Duodenal mucosa (tissue), 2 donors: Measurements from ENCODE around the gene DPYSL5.

Experiments
- H3K27ac ChIP-seq: one replicate; pipeline ENCODE4 v1.7.0; 2013; ENCODE audit warnings: low read depth, low read length
- H3K27me3 ChIP-seq, 2 donors: one replicate each; pipeline ENCODE4 v1.7.0; 2013; ENCODE audit warnings: low read length in 2 of 2, control low read depth in 1 of 2; ENCODE audit not compliant: insufficient read depth in 2 of 2, control insufficient read depth in 1 of 2
- H3K36me3 ChIP-seq, 2 donors: one replicate each; pipeline ENCODE4 v1.7.0; 2013; ENCODE audit warnings: low read length in 2 of 2, control low read depth in 1 of 2; ENCODE audit not compliant: insufficient read depth in 2 of 2, control insufficient read depth in 1 of 2
- H3K4me1 ChIP-seq, 2 donors: one replicate each; pipeline ENCODE4 v1.7.0; 2013; ENCODE audit warnings: low read length in 2 of 2, control low read depth in 1 of 2; ENCODE audit not compliant: insufficient read depth in 2 of 2, control insufficient read depth in 1 of 2
- H3K4me3 ChIP-seq, 2 donors: one replicate each; pipeline ENCODE4 v1.7.0; 2013; ENCODE audit warnings: low read length in 2 of 2, low read depth in 1 of 2
- H3K9ac ChIP-seq, 2 donors: one replicate each; pipeline ENCODE4 v1.7.0; 2013; ENCODE audit warnings: low read length in 2 of 2, low read depth in 1 of 2
- H3K9me3 ChIP-seq, 2 donors: one replicate each; pipeline ENCODE4 v1.7.0; 2013; ENCODE audit warnings: low read length in 2 of 2, control low read depth in 1 of 2; ENCODE audit not compliant: control insufficient read depth in 1 of 2

DPYSL5 gene

DNA sequence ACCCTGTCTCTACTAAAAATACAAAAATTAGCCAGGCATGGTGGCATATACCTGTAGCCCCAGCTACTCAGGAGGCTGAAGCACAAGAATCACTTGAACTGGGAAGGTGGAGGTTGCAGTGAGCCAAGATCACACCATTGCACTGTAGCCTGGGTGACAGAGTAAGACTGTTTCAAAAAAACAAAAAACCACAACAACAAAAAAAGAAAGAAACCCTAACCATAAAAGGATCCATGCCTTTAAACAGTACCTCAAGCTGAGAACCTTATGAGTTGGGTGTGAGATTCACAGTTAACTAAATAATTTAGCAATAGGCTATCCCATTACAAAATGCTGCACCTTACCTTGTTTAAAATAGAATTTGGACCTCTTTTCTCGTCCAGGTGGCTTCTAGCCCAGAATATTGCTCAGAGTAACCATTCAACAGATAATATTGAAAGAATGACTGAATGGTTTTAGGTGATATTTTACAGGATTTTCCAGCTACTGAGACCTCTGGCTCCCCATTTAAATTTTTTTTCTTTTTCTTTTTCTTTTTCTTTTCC, 6.4 kb downstream of the DPYSL5 start:
- no peak overlapping the region for H3K4me3 ChIP-seq
- no peaks in the 10 kb centered on the region for H3K4me1 ChIP-seq
- H3K9me3 ChIP-seq = no peaks in the 10 kb centered on the region
- no peaks in the 10 kb centered on the region for H3K36me3 ChIP-seq
- H3K9ac ChIP-seq = no peak overlapping the region
- H3K27ac ChIP-seq = no peak overlapping the region
- H3K27me3 ChIP-seq = peaks cover 31 to 33% of the 10 kb centered on the region in 2 donors

- peaks cover 28 to 33% of the 10 kb centered on the region in 2 donors for H3K27me3 ChIP-seq
- no peaks in the 10 kb centered on the region for H3K36me3 ChIP-seq
- no peaks in the 10 kb centered on the region for H3K9me3 ChIP-seq
- no peaks in the 10 kb centered on the region for H3K4me1 ChIP-seq
- H3K4me3 ChIP-seq = no peak overlapping the region
- H3K27ac ChIP-seq = no peak overlapping the region
- H3K9ac ChIP-seq = no peak overlapping the region
Observed at GRCh38 chr2:26855466-26855865, 7.5 kb downstream of the DPYSL5 start.

DNA sequence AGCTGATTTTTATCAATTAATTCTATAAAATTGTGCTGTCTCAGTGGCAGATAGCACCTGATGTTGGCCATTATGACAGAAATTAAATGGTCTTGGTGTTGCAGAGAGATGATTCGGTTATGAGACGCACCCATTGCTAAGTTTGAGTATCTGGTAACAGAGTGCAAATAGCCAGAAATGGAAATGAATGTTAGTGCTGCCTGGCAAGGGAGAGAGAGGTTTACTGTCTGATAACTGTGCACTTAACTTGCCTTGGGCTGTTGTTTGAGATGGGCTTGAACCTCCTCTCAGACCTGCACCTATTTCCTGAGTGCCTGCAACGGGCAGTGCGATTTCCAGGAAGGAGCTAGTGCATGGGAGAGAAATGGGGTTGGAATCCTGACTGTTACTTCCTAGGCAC, 11.7 kb downstream of the DPYSL5 start:
- H3K9ac ChIP-seq = no peak overlapping the region
- H3K9me3 ChIP-seq = no peaks in the 10 kb centered on the region
- peaks cover 12 to 18% of the 10 kb centered on the region in 2 donors for H3K27me3 ChIP-seq
- no peaks in the 10 kb centered on the region for H3K4me1 ChIP-seq
- H3K27ac ChIP-seq = no peak overlapping the region
- H3K36me3 ChIP-seq = no peaks in the 10 kb centered on the region
- no peak overlapping the region for H3K4me3 ChIP-seq

- Histone ChIP-seq H3K4me1 (no peaks in the 10 kb centered on the region), H3K9me3 (no peaks in the 10 kb centered on the region), H3K27ac (no peak overlapping the region), H3K36me3 (no peaks in the 10 kb centered on the region), H3K27me3 (peaks cover 12 to 18% of the 10 kb centered on the region in 2 donors), H3K9ac (no peak overlapping the region), H3K4me3 (no peak overlapping the region)
Observed at GRCh38 chr2:26860211-26860850, 12.4 kb downstream of the DPYSL5 start.

- Histone ChIP-seq H3K9ac (no peak overlapping the region), H3K9me3 (no peaks in the 10 kb centered on the region), H3K27me3 (peaks cover 12 to 18% of the 10 kb centered on the region in 2 donors), H3K27ac (no peak overlapping the region), H3K36me3 (no peaks in the 10 kb centered on the region), H3K4me3 (no peak overlapping the region), H3K4me1 (no peaks in the 10 kb centered on the region)
Observed at GRCh38 chr2:26861610-26862224, 13.8 kb downstream of the DPYSL5 start.

GRCh38 chr2:26864226-26864625, 16.3 kb downstream of the DPYSL5 start:
- no peak overlapping the region for H3K9ac ChIP-seq
- H3K27ac ChIP-seq = no peak overlapping the region
- H3K4me3 ChIP-seq = no peak overlapping the region
- peaks cover 8 to 14% of the 10 kb centered on the region in 2 donors for H3K27me3 ChIP-seq
- H3K4me1 ChIP-seq = no peaks in the 10 kb centered on the region
- H3K36me3 ChIP-seq = no peaks in the 10 kb centered on the region
- no peaks in the 10 kb centered on the region for H3K9me3 ChIP-seq

GRCh38 chr2:26864646-26865045, 16.7 kb downstream of the DPYSL5 start:
- H3K27me3 ChIP-seq = peaks cover 6 to 9% of the 10 kb centered on the region in 2 donors
- no peaks in the 10 kb centered on the region for H3K4me1 ChIP-seq
- no peak overlapping the region for H3K9ac ChIP-seq
- no peaks in the 10 kb centered on the region for H3K36me3 ChIP-seq
- no peaks in the 10 kb centered on the region for H3K9me3 ChIP-seq
- no peak overlapping the region for H3K27ac ChIP-seq
- no peak overlapping the region for H3K4me3 ChIP-seq

DNA sequence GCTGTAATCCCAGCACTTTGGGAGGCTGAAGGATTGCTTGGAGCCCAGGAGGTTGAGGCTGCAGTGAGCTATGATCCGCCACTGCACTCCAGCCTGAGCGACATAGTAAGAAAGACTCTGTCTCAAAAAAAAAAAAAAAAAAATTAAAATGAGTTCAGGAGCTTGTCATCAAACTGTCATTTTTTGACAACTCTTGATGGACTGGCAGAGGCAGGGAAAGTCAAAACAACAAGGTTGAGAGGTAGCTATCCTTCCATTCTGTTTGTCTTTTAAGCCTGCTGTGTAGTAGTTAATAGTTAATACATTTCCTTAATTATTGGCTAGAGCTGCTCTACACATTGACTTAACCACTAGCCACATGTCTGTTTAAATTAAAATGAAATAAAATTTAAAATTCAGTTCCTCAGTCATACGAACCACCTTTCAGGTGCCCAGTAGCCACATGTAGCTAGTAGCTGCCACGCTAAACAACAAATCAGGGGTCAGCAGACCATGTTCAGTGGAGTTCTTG, 22.7 kb downstream of the DPYSL5 start:
- H3K4me3 ChIP-seq = no peak overlapping the region
- no peak overlapping the region for H3K27ac ChIP-seq
- no peaks in the 10 kb centered on the region for H3K9me3 ChIP-seq
- no peak overlapping the region for H3K9ac ChIP-seq
- H3K36me3 ChIP-seq = no peaks in the 10 kb centered on the region
- peaks cover 0 to 6% of the 10 kb centered on the region in 2 donors for H3K27me3 ChIP-seq
- H3K4me1 ChIP-seq = no peaks in the 10 kb centered on the region

DNA sequence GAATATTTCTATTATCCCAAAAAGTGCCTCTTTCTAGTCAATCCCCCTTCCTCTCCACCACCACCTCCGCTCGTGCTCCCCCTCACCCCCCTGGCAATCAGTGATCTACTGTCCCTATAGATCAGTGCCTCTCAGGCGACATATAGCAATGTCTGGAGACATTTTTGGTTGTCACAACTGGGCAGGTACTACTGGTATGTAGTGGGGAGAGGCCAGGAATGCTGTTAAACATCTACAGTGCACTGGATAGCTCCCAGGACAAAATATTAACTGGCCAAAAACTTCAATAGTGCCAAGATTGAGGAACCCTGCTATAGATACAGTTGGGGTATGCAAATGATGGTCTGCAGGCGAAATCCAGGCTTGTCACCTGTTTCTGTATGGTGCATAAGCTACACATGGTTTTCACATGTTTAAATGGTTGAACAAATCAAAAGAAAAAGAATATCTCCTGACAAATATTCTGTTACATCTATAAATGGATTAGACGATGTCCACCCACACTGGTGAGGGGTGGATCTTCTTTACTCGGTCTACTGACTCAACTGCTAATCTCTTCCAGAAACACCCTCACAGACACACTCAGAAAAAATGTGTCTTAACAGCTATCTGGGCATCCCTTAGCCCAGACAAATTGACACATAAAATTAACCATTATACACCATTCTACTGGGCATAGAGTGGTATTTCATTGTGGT, 25.5 kb downstream of the DPYSL5 start:
- Histone ChIP-seq H3K27ac (no peak overlapping the region), H3K36me3 (no peaks in the 10 kb centered on the region), H3K4me3 (no peak overlapping the region), H3K27me3 (peaks cover 0 to 6% of the 10 kb centered on the region in 2 donors), H3K4me1 (no peaks in the 10 kb centered on the region), H3K9ac (no peak overlapping the region), H3K9me3 (no peaks in the 10 kb centered on the region)

DNA sequence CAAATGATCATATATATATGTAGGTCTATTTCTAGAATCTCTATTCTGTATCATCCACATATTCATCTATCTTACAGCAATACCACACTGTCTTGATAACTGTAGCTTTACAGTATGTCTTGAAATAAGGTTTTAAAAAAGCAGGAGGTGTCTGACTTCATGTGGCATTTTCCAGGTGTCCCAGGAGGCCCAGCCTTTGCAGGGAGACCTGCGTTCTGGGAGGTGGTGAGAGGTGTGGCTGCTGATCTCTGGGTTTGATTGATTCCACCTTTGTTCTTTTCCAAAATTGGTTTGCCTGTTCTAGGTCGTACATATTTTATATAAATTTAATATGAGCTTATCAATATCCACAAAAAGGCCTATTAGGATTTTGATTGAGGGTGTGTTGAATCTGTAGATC, 26.6 kb downstream of the DPYSL5 start:
- H3K27me3 ChIP-seq = peaks cover 0 to 6% of the 10 kb centered on the region in 2 donors
- no peaks in the 10 kb centered on the region for H3K4me1 ChIP-seq
- no peak overlapping the region for H3K9ac ChIP-seq
- no peak overlapping the region for H3K27ac ChIP-seq
- no peaks in the 10 kb centered on the region for H3K36me3 ChIP-seq
- no peak overlapping the region for H3K4me3 ChIP-seq
- H3K9me3 ChIP-seq = no peaks in the 10 kb centered on the region
